HFFc6 (cell line): ENCODE data around the gene RASSF3. TPM values are rescaled to one million over a fixed set of nuclear protein-coding genes. Genes with fewer than 3 reads are reported as not detected.

Experiments
- DNase-seq: peaks from one replicate; pipeline ENCODE4 v3.0.0-alpha.2; 2018
- H3K27ac Mint-ChIP-seq: 2 replicates; pipeline ENCODE4 v1.8.0; 2020; ENCODE audit warnings: mild to moderate bottlenecking, mixed read lengths
- H3K27me3 Mint-ChIP-seq: 2 replicates; pipeline ENCODE4 v1.8.0; 2021; ENCODE audit warnings: mild to moderate bottlenecking, moderate library complexity, mixed read lengths; ENCODE audit not compliant: insufficient read depth
- H3K36me3 Mint-ChIP-seq: 2 replicates; pipeline ENCODE4 v1.8.0; 2021; ENCODE audit warnings: low read depth, mixed read lengths
- H3K4me1 Mint-ChIP-seq: 2 replicates; pipeline ENCODE4 v1.8.0; 2020; ENCODE audit warnings: low read depth, mixed read lengths
- H3K4me3 Mint-ChIP-seq: 2 replicates; pipeline ENCODE4 v1.8.0; 2020; ENCODE audit warnings: mild to moderate bottlenecking, moderate library complexity, mixed read lengths
- H3K9me3 Mint-ChIP-seq: 2 replicates; pipeline ENCODE4 v1.8.0; 2020; ENCODE audit warnings: mild to moderate bottlenecking, mixed read lengths
- total RNA-seq, 6 experiments: library from RNA; stranded (reverse); fragmentation: NEBNext Ultra II Directional; extraction: Animal tissue kit (Norgen Biotek cat#: 25700); gene quantifications; 2 replicates in 1 of 6; 3 replicates in 5 of 6; pipeline ENCODE4 v1.2.3, GENCODE V29; 2021
- TF ChIP-seq, protein P1 (sequence below): fragments of 200-600 bp; sonication (generic); IDR thresholded peaks from 2 replicates; pipeline ENCODE4 v1.5.0; 2021; ENCODE audit warnings: antibody characterized with exemption, mild to moderate bottlenecking

The RASSF3 gene
- total RNA-seq, 6 experiments from 2014 or later, result 16.9 to 23.3 (median 20.6) TPM

- peaks cover 18% of the 10 kb centered on the region for H3K36me3 Mint-ChIP-seq
- DNase-seq, result no peak
- no peaks in the 10 kb centered on the region for H3K9me3 Mint-ChIP-seq
- no peak overlapping the region for H3K4me3 Mint-ChIP-seq
- TF ChIP-seq, protein P1, sequence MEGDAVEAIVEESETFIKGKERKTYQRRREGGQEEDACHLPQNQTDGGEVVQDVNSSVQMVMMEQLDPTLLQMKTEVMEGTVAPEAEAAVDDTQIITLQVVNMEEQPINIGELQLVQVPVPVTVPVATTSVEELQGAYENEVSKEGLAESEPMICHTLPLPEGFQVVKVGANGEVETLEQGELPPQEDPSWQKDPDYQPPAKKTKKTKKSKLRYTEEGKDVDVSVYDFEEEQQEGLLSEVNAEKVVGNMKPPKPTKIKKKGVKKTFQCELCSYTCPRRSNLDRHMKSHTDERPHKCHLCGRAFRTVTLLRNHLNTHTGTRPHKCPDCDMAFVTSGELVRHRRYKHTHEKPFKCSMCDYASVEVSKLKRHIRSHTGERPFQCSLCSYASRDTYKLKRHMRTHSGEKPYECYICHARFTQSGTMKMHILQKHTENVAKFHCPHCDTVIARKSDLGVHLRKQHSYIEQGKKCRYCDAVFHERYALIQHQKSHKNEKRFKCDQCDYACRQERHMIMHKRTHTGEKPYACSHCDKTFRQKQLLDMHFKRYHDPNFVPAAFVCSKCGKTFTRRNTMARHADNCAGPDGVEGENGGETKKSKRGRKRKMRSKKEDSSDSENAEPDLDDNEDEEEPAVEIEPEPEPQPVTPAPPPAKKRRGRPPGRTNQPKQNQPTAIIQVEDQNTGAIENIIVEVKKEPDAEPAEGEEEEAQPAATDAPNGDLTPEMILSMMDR, result no peak
- no peak overlapping the region for H3K27ac Mint-ChIP-seq
- H3K27me3 Mint-ChIP-seq, result no peaks in the 10 kb centered on the region
- no peaks in the 10 kb centered on the region for H3K4me1 Mint-ChIP-seq
Observed at GRCh38 chr12:64722835-64723234, 112.5 kb downstream of the RASSF3 start.

- Mint-ChIP-seq H3K4me1 (no peaks in the 10 kb centered on the region), H3K27ac (no peak overlapping the region), H3K9me3 (no peaks in the 10 kb centered on the region), H3K36me3 (peaks cover 18% of the 10 kb centered on the region), H3K27me3 (no peaks in the 10 kb centered on the region), H3K4me3 (no peak overlapping the region)
- TF ChIP-seq, protein P1, result no peak
- no peak for DNase-seq
Observed at GRCh38 chr12:64723630-64724029, 113.3 kb downstream of the RASSF3 start.

DNA sequence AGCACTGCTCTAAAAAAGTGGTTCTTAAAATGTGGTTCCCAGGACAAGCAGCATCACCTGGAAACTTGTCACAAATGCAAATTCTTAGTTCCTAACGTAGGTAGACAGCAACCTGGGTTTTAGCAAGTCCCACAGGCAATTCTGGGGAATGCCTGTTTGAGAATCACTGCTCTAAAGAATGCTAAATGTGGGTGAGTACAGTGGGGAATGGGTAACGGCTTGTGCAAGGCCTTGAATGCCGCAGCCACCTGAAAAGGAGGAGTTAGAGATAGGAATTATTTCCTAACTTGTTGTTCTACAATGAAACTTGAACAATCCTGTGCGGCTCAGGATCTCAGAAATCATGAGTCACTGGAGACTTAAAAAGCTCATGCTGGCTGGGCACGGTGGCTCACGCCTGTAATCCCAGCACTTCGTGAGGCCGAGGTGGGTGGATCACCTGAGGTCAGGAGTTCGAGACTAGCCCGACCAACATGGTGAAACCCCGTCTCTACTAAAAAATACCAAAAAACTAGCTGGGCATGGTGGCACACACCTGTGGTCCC, 114.0 kb downstream of the RASSF3 start:
- H3K9me3 Mint-ChIP-seq, result no peaks in the 10 kb centered on the region
- no peak for DNase-seq
- H3K4me3 Mint-ChIP-seq, result no peak overlapping the region
- TF ChIP-seq, protein P1, result no peak
- no peak overlapping the region for H3K27ac Mint-ChIP-seq
- peaks cover 18% of the 10 kb centered on the region for H3K36me3 Mint-ChIP-seq
- H3K27me3 Mint-ChIP-seq, result no peaks in the 10 kb centered on the region
- no peaks in the 10 kb centered on the region for H3K4me1 Mint-ChIP-seq

GRCh38 chr12:64729909-64730587, 119.8 kb downstream of the RASSF3 start:
- no peak overlapping the region for H3K27ac Mint-ChIP-seq

GRCh38 chr12:64730588-64730969, 120.3 kb downstream of the RASSF3 start:
- no peak overlapping the region for H3K27ac Mint-ChIP-seq
- DNase-seq, result no peak
- H3K27me3 Mint-ChIP-seq, result no peaks in the 10 kb centered on the region
- H3K36me3 Mint-ChIP-seq, result peaks cover 24% of the 10 kb centered on the region
- H3K9me3 Mint-ChIP-seq, result no peaks in the 10 kb centered on the region
- no peak overlapping the region for H3K4me3 Mint-ChIP-seq
- peaks cover 32% of the 10 kb centered on the region for H3K4me1 Mint-ChIP-seq
- TF ChIP-seq, protein P1, result no peak

More at GRCh38 chr12:64729909-64730587, 119.8 kb downstream of the RASSF3 start:
- Mint-ChIP-seq H3K4me3 (no peak overlapping the region), H3K27me3 (no peaks in the 10 kb centered on the region), H3K9me3 (no peaks in the 10 kb centered on the region), H3K36me3 (peaks cover 24% of the 10 kb centered on the region), H3K4me1 (peaks cover 32% of the 10 kb centered on the region)
- DNase-seq, result no peak
- TF ChIP-seq, protein P1, result no peak
